8988T (cell line): Measurements from ENCODE around the gene PTGDR2.

Experiments used
- DNase-seq: peaks from one replicate; pipeline ENCODE4 v3.0.0; 2011

The PTGDR2 gene

DNA sequence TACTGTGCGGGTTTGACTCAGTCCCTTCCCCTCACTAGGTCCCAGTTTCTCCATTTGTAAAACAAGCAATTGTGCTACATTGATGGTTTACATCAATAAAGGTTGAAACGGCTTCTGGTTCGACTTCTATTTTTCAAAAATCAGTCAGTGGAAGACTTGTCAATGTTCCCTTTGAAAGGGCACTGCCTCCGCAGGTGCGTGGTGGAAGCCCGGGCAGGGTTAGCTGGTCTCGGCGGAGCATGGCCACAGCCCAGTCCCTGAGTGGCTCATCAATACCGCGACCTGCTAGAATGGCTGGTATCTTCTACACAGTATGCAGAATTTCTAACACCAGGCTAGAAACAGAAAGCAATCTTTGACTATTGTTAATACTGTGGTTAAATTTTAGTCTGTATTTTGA lies 54.6 kb downstream of the PTGDR2 start:
- DNase-seq = no peak
